ENCODE data around the gene RBM44. TPM values are rescaled to one million over a fixed set of nuclear protein-coding genes. Genes with fewer than 3 reads are reported as not detected.

Gene RBM44
- total and polyA plus RNA-seq, 10 donors = 0.29 to 3.1 (median 1.5) TPM

GRCh38 chr2:237876061-237876526 is 77.5 kb downstream of the RBM44 start:
- Histone ChIP-seq H3K36me3 (no peaks in the 10 kb centered on the region), H3K9me3 (no peaks in the 10 kb centered on the region), H3K4me3 (no peak overlapping the region), H3K4me1 (peaks cover 0 to 13% (median 4%) of the 10 kb centered on the region in 6 donors), H3K27me3 (replicated peaks in 1 of 7) (peaks cover 0 to 31% (median 0%) of the 10 kb centered on the region in 7 donors), H3K27ac (no peak overlapping the region)
- WGBS, 5 donors = 78 to 93% (median 80%) methylated on average over 13 to 14 of the region's 14 CpGs
- peak; percentile 66 for DNase-seq
- intact Hi-C loops (cut with DNase I; ENCODE audit: low total_unique reads) = no loop called here
- TF ChIP-seq CTCF (IDR thresholded peaks at IDR 0.05 in 8 of 11, conservative IDR thresholded peaks at IDR 0.05 in 3 of 11) = no peak
- TF ChIP-seq POLR2A (IDR thresholded peaks at IDR 0.05) = no peak
- TF ChIP-seq POLR2AphosphoS5 (IDR thresholded peaks at IDR 0.05) = no peak

DNA sequence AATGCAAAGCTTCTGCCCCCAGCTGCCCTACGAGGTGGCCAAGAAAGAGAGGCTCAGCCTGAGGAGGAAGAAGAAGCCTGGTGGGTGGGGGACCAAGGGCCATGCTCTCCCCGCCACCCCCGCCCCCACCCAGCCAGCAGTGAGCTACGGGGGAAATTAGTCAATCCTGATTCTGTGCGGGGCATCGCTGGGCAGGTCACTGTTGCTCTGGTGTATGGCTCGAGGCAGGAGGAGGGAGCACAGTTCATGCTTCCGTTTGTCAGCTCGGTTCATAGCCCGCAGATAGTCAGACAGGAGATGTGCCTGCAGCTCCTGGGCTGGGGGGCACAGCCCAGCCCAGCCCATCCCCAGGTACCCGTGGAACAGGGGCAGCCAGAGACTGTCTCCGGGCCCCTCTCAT is 78.0 kb downstream of the RBM44 start:
- WGBS, 5 donors = 75 to 88% (median 81%) methylated on average over 12 of the region's 12 CpGs
- no peaks in the 10 kb centered on the region for H3K9me3 ChIP-seq
- no peak overlapping the region for H3K27ac ChIP-seq
- peaks cover 0 to 26% (median 0%) of the 10 kb centered on the region in 7 donors for H3K27me3 ChIP-seq (replicated peaks in 1 of 7)
- no peak for DNase-seq
- TF ChIP-seq POLR2A (IDR thresholded peaks at IDR 0.05) (no peak), POLR2AphosphoS5 (IDR thresholded peaks at IDR 0.05) (no peak), CTCF (IDR thresholded peaks at IDR 0.05 in 8 of 11, conservative IDR thresholded peaks at IDR 0.05 in 3 of 11) (no peak)
- H3K4me3 ChIP-seq = no peak overlapping the region
- intact Hi-C loops (cut with DNase I; ENCODE audit: low total_unique reads) = no loop called here
- no peaks in the 10 kb centered on the region for H3K36me3 ChIP-seq
- peaks cover 0 to 13% (median 4%) of the 10 kb centered on the region in 6 donors for H3K4me1 ChIP-seq

- DNase-seq = no peak
- H3K4me3 ChIP-seq = no peak overlapping the region
- TF ChIP-seq CTCF (IDR thresholded peaks at IDR 0.05 in 8 of 11, conservative IDR thresholded peaks at IDR 0.05 in 3 of 11) = no peak
- TF ChIP-seq POLR2AphosphoS5 (IDR thresholded peaks at IDR 0.05) = no peak
- no peak for TF ChIP-seq POLR2A (IDR thresholded peaks at IDR 0.05)
- H3K27me3 ChIP-seq (replicated peaks in 1 of 7) = peaks cover 0 to 24% (median 0%) of the 10 kb centered on the region in 7 donors
- no peaks in the 10 kb centered on the region for H3K9me3 ChIP-seq
- no peaks in the 10 kb centered on the region for H3K36me3 ChIP-seq
- peaks cover 0 to 13% (median 4%) of the 10 kb centered on the region in 6 donors for H3K4me1 ChIP-seq
- WGBS, 5 donors = 92 to 96% (median 92%) methylated on average over 16 to 23 of the region's 23 CpGs
- no peak overlapping the region for H3K27ac ChIP-seq
- intact Hi-C loops (cut with DNase I; ENCODE audit: low total_unique reads) = no loop called here
Measured at GRCh38 chr2:237876951-237877491, 78.4 kb downstream of the RBM44 start.

- 91 to 95% (median 93%) methylated on average over 13 to 25 of the region's 25 CpGs for WGBS, 5 donors
- intact Hi-C loops (cut with DNase I; ENCODE audit: low total_unique reads) = no loop called here
- Histone ChIP-seq H3K9me3 (no peaks in the 10 kb centered on the region), H3K4me3 (no peak overlapping the region), H3K36me3 (no peaks in the 10 kb centered on the region), H3K27ac (no peak overlapping the region), H3K27me3 (replicated peaks in 1 of 7) (peaks cover 0 to 18% (median 0%) of the 10 kb centered on the region in 7 donors), H3K4me1 (peaks cover 0 to 13% (median 4%) of the 10 kb centered on the region in 6 donors)
- peak; percentile 68 for DNase-seq
- TF ChIP-seq POLR2A (IDR thresholded peaks at IDR 0.05) (no peak), CTCF (IDR thresholded peaks at IDR 0.05 in 8 of 11, conservative IDR thresholded peaks at IDR 0.05 in 3 of 11) (no peak), POLR2AphosphoS5 (IDR thresholded peaks at IDR 0.05) (no peak)
Measured at GRCh38 chr2:237877576-237878307, 79.2 kb downstream of the RBM44 start.

Measured in spleen (tissue), 11 donors.